GDM1 (cell line): ENCODE measurements around the gene AQP4.

Experiments
- DNase-seq: peaks from one replicate; lab custom pipeline; 2025; lab: John Stamatoyannopoulos, UW

AQP4 gene

DNA sequence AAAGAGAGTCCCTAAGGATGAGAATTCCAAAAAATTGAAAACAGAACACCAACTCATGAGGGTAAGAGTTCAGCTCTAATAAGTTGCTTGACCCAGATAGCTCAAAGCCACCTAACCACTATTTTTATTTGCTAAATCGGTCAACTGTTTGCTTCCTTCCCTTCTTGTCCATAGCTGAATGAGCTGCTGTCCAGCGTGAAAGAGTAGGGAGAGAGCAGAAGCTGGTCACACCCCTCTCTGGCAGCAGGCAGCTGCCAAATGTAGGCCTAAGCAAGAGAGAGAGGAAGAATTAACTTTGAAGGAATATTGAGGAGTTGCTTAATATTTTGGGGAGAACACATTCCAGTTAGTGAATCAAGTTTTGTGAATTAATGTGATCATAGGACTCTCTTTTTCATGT lies 25.9 kb downstream of the AQP4 start:
- no peak for DNase-seq

DNA sequence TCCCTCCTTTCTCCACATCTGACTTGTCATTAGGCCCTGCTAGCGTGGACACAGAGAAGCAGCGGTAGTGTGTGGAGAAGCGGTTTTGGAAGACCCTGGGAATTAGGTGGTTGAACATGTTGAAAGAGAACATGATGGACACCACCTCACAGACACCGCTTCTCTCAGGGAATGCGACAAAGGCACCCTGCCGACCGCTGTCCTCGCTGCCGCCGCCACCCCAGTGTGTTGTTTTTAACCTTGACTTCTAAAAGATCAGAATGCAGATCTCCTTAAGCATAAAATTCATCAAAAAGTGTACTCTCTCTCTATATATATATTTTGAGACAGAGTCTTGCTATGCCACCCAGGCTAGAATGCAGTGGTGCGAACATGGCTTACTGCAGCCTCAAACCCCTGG lies 33.2 kb downstream of the AQP4 start:
- DNase-seq = no peak

DNA sequence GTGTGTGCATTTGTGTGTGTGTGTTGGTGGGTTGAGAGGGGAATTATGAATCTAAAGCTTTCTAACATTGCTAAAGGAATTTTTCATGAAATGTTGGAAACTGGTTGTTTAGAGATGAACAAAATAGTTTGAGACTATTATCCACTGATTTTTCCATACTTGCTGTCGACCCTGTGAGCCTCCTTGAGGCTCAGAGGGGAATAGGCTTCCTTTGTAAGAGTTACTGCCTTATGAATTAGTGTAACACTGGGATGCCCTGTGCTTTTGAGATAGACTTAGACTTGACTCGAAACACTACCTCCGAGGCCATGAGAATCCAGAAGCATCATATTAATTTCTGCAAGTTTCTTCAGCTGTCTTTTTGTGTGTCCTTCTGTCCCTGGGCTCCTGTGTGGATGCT lies 37.9 kb downstream of the AQP4 start:
- no peak for DNase-seq

DNA sequence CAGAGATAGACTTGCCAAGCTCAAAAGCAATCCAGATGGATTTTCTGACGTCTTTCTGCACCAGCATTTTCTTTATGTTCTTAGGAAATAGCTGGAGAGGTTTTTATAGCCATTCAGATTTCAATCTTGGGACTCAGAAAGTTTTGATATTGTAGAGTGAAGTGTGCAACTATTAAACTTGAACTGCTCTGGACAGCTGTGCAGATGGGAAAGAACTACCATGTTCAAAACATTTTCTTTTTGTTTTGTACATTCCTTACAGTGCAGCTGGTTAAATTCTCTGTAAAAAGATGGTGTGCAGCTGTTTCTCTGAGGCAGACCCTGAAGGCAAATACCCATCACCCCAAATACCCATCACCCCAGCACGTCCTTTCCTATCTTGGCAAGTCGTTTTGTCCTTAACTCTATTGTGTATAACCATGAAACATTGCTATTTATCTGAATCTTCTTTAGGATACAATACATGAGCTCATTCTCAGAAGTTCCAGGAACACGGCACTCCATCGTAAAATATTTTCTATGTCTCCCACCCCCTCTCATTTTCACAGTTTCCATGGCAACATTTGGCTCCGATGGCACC lies 38.8 kb downstream of the AQP4 start:
- no peak for DNase-seq

DNA sequence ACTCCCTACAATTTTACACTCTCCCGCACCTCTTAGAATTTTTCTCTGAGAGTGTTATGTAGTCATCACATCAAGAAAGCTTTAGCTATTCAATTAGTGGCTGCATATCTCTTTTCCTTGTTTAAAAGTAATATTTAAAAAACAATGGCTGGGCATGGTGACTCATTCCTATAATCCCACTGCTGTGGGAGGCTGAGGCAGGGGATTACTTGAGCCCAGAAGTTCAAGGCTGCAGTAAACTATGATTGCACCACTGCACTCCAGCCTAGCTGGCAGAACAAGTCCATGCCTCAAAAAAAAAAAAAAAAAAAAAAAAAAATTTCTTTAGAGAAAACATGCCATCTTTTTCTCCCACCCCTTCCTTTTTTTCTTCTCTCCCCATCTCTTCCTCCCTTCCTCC lies 44.3 kb downstream of the AQP4 start:
- DNase-seq = no peak

DNA sequence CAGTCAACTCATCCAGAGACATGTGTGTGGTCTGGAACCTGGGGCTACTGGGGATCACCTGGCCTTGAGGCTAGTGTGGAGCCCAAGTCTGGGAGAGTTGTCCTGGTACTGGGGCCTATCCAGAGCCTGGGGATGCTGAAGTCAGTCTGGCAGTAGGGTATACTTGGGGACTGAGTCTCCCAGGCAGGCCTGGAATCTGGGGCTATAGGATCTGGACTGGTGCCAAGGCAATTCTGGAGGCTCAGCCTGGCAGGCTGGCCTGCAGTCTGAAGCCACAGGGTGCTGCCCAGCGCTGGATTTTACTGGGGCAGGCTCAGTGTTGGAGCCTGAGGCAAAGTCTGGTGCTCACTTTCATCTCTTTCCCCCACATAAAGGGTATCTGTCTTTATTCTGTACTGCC lies 46.5 kb downstream of the AQP4 start:
- DNase-seq = no peak

DNA sequence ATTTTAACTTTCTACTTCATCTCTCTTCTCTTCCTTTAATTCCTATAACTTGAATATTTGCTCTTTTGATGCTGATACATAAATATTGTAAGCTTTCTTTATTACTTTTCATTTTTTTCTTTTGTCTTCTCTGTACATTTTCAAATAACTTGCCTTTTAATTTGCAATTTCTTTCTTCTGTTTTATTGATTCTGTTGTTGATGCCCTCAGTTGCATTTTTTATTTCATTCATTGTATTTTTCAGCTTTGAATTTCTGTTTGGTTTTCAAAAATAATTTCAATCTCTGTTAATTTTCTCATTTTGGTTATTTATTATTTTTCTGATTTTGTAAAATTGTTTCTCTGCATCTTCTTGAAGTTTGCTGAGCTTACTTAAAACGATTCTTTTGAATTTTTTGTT lies 47.0 kb downstream of the AQP4 start:
- DNase-seq = no peak

DNA sequence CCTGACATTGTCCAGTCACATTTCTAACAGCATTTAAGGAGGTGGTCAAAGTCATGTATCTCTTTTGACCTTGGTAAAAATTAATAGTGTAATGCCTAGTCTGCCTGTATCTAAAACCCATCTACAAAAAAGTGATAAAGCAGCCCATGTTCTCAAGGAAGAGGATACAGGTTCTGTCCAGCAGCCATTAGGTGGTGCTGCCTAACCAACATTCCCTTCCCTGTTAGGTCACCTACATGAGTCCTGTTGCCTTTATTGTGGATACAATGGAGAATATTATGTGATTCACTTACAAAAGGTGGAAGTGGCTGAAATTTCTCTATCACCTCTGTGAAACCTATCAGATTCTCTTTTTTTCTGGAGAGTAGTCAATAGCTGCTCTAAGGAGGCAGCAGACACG lies 52.5 kb downstream of the AQP4 start:
- DNase-seq = no peak

DNA sequence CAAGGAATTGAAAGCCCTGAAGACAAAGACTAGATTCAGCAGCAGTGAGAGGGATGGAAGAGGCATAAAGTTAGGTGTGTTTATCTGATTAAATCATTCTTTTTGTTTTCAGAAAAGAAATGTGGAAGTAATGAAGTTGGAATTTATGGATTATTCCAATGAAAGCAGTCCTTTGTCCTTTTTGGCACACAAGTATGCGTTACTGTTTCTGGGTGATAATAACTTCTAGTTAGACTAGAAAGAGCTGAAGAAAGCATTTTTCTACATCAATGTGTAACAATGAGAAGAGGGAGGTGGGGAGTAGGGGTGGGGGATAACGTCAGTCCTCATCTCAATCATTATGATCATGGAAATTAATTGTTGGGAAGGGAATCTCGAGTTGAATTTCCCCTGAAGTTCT lies 53.0 kb downstream of the AQP4 start:
- DNase-seq = no peak

DNA sequence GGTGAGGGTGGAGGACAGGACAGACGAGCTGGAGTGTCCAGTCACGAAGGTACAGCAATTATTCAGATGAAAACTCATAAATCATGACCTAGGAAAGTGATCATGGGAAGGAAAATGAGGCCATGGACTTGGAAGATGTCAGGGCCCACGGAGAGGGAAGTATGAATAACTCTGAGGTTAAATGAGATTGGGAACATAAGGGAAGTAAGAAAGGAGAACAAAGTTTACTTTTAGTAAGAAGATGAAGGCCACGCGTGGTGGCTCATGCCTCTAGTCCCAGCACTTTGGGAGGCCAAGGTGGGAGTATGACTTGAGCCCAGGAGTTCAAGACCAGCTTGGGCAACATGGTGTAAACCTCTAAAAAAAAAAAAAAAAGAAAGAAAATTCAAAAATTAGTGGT lies 56.2 kb downstream of the AQP4 start:
- no peak for DNase-seq

DNA sequence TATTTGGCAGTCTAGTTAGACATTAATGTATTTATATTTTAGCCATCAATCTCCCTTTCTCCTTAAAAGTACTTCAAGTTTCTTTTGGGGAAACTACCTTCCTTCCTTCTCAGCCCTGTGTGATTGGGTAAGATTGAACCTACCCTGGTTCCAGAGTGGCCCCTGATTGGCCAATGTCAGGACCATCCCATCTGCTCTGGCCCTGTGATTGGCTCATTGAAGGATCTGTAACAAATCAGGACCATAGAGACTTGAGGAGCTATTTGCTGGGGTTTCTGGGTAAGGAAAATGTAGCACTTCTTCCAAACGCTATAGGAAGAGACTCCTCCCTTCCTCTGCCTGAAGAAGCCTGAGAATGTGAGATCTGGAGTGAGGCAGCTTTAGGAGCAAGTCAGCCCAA lies 59.3 kb downstream of the AQP4 start:
- DNase-seq = no peak

DNA sequence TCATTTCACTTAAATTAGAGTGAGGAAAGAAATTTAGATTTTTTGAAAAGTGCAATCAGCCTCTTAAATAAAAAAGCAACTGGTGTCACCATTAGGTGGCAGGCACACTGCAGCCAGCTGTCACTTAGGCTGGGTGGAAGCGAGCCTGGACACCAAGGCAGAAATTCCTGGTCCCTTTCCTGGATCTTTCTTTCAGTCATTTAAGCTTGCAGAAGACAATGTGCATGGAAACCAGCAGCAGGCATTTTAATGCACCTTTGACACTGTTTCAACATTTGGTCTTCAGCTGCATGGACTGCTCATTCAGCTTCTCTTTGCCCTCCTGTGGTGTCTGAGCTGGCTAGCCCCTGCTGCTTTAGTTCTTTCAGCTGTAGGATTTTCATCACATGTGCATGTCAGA lies 61.0 kb downstream of the AQP4 start:
- DNase-seq = no peak

DNA sequence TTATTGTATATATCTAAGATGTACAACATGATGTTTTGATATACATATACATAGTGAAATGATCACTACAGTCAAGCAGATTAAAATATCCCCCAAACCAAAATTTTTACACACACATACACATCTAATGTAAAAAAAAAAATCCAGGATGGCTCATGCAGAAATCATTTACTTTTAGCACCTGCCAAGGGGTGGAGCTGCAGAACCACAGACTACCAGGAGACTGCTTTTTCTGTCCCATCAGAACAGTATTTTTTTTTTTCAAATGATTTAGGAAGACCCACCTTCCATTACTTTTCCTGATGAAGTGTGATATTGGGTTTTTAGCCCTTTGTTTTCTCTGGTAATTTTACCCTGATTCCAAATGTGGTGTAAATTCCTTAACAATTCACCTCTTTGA lies 61.9 kb downstream of the AQP4 start:
- no peak for DNase-seq

DNA sequence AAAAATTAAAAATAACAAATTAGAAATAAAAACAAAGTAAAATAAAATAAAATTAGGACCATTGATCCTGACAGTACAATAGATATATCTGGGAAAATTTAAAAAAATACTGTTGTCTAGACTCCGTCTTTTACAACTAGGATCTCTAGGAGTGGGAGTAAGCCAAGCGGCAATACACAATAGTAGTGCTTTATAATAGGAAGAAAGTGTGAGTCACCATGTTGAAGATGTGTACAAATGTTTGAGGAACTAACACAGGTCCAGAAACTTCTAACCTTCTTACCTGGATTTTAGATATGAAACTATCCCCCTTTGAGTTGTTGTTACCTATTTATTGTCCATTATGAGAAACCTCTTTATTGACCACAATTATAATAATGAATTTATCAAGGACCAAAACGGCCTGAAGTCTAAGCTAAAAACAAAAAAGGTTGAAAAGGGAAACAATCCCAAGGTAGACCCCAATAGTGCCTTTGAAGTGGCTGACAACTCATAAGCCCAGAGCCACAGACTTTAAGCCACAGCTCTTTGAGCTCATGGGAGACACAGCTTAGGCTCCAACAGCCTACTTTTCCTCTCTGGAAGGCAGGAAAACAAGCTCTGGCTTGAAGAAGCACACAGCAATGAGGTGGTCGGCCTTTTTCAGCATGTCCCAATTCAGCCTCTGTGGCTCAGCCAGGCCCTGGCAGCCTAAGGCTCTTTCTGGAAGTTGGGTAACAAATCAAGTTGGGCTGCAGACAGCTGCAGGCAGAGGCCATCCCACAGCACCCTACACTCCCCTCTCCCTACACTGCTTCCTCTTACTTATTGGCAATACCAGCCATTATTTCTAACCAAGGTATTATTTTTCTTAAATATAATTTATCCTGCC lies 62.9 kb downstream of the AQP4 start:
- no peak for DNase-seq
